GM21515 (cell line): ENCODE measurements around the gene KYNU.
"Not testable (repeated sequence)": the region's sequence is repeated elsewhere in the genome, so short reads cannot be mapped to it uniquely, and the experiment has no call there.

Experiments used
- ATAC-seq: cut with Tn5 transposase; IDR thresholded peaks from one replicate; pipeline ENCODE4 v1.9.1; 2021; ENCODE audit not compliant: unreplicated experiment

Gene KYNU

GRCh38 chr2:142870526-142870925 is 6.9 kb upstream of the KYNU start:
- ATAC-seq: no peak

- no peak for ATAC-seq
Observed at GRCh38 chr2:142871396-142871795, 6.1 kb upstream of the KYNU start.

- ATAC-seq: no peak
Observed at GRCh38 chr2:142872882-142873724, 4.4 kb upstream of the KYNU start.

- ATAC-seq: no peak
Observed at GRCh38 chr2:142873831-142874287, 3.6 kb upstream of the KYNU start.

GRCh38 chr2:142874293-142874814 is 3.1 kb upstream of the KYNU start:
- no peak for ATAC-seq

GRCh38 chr2:142875010-142875409 is 2.5 kb upstream of the KYNU start:
- no peak for ATAC-seq

GRCh38 chr2:142875652-142876051 is 1.8 kb upstream of the KYNU start:
- no peak for ATAC-seq

GRCh38 chr2:142876423-142876822 is 1.0 kb upstream of the KYNU start:
- ATAC-seq: no peak

GRCh38 chr2:142878031-142878678 is 691 bp downstream of the KYNU start:
- ATAC-seq: peak; percentile 32

- no peak for ATAC-seq
Observed at GRCh38 chr2:142879151-142879550, 1.7 kb downstream of the KYNU start.

- no peak for ATAC-seq
Observed at GRCh38 chr2:142880279-142880678, 2.8 kb downstream of the KYNU start.

GRCh38 chr2:142881619-142882018 is 4.2 kb downstream of the KYNU start:
- ATAC-seq: no peak

- not testable (repeated sequence) for ATAC-seq
Observed at GRCh38 chr2:142882500-142882899, 5.0 kb downstream of the KYNU start.

- ATAC-seq: no peak
Observed at GRCh38 chr2:142883526-142883925, 6.1 kb downstream of the KYNU start.

GRCh38 chr2:142885543-142885942 is 8.1 kb downstream of the KYNU start:
- no peak for ATAC-seq

- peak; percentile 99 for ATAC-seq
Observed at GRCh38 chr2:142892715-142893114, 15.3 kb downstream of the KYNU start.

GRCh38 chr2:142893241-142893640 is 15.8 kb downstream of the KYNU start:
- peak; percentile 0 for ATAC-seq

- no peak for ATAC-seq
Observed at GRCh38 chr2:142897807-142898206, 20.3 kb downstream of the KYNU start.

GRCh38 chr2:142900327-142900726 is 22.9 kb downstream of the KYNU start:
- not testable (repeated sequence) for ATAC-seq

- ATAC-seq: no peak
Observed at GRCh38 chr2:142901780-142902179, 24.3 kb downstream of the KYNU start.

- not testable (repeated sequence) for ATAC-seq
Observed at GRCh38 chr2:142903726-142904125, 26.3 kb downstream of the KYNU start.

- ATAC-seq: no peak
Observed at GRCh38 chr2:142907653-142908052, 30.2 kb downstream of the KYNU start.
